ENCODE results near the gene SLC27A5. TPM values are rescaled to one million over a fixed set of nuclear protein-coding genes. Genes with fewer than 3 reads are reported as not detected.

Gene SLC27A5
- total RNA-seq, 1 donor from 2014 or later = 23.5 TPM

- intact Hi-C loops (cut with micrococcal nuclease) = no loop called here
- H3K4me3 Mint-ChIP-seq (ENCODE audit: low read depth) = no peak overlapping the region
- no peaks in the 10 kb centered on the region for H3K9me3 Mint-ChIP-seq
- H3K27ac Mint-ChIP-seq = no peak overlapping the region
- H3K36me3 Mint-ChIP-seq (ENCODE audit: low read depth) = peaks cover 7% of the 10 kb centered on the region
- DNase-seq (ENCODE audit: low spot score) = no peak
- H3K27me3 Mint-ChIP-seq (ENCODE audit: low read depth) = no peaks in the 10 kb centered on the region
- H3K4me1 Mint-ChIP-seq (ENCODE audit: low read depth) = peaks cover 2% of the 10 kb centered on the region
These were observed 29.4 kb downstream of the SLC27A5 start for GRCh38 chr19:58482372-58482771.

DNA sequence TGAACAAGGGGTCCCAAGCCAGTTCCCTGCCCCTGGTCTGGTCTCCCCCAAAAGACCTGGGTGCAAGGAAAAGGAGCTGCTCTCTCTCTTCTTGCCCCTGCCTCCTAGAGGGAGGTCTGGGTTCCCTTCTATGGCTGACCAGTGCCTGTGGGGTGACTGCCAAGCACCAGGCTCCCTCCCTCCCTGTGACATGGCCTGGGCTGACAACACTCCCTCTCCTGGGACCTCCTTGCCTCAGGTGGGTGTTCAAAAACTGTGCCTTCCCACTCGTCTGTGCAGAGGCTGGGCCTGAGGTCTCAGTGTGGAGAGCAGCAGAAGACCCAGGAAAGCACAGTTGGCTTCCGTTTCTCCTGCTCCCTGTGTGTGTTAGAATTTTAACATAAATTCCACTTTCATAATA is 31.0 kb downstream of the SLC27A5 start:
- peaks cover 7% of the 10 kb centered on the region for H3K36me3 Mint-ChIP-seq (ENCODE audit: low read depth)
- H3K4me3 Mint-ChIP-seq (ENCODE audit: low read depth) = no peak overlapping the region
- H3K27ac Mint-ChIP-seq = no peak overlapping the region
- DNase-seq (ENCODE audit: low spot score) = no peak
- no peaks in the 10 kb centered on the region for H3K9me3 Mint-ChIP-seq
- H3K4me1 Mint-ChIP-seq (ENCODE audit: low read depth) = peaks cover 7% of the 10 kb centered on the region
- H3K27me3 Mint-ChIP-seq (ENCODE audit: low read depth) = no peaks in the 10 kb centered on the region
- intact Hi-C loops (cut with micrococcal nuclease) = no loop called here

DNA sequence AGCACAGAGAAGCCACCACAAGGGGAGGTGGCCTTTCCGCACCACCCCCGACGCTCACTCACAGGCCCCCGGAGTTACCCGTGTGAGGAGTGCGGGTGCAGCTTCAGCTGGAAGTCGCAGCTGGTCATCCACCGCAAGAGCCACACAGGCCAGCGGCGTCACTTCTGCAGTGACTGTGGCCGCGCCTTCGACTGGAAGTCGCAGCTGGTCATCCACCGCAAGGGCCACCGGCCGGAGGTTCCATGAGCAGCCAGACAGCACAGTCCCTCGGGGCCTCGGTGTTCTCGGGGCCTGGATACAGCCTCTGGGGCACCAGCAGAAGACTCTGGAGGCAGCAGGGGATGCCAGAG is 31.3 kb downstream of the SLC27A5 start:
- H3K4me1 Mint-ChIP-seq (ENCODE audit: low read depth) = peaks cover 7% of the 10 kb centered on the region
- H3K27me3 Mint-ChIP-seq (ENCODE audit: low read depth) = no peaks in the 10 kb centered on the region

DNA sequence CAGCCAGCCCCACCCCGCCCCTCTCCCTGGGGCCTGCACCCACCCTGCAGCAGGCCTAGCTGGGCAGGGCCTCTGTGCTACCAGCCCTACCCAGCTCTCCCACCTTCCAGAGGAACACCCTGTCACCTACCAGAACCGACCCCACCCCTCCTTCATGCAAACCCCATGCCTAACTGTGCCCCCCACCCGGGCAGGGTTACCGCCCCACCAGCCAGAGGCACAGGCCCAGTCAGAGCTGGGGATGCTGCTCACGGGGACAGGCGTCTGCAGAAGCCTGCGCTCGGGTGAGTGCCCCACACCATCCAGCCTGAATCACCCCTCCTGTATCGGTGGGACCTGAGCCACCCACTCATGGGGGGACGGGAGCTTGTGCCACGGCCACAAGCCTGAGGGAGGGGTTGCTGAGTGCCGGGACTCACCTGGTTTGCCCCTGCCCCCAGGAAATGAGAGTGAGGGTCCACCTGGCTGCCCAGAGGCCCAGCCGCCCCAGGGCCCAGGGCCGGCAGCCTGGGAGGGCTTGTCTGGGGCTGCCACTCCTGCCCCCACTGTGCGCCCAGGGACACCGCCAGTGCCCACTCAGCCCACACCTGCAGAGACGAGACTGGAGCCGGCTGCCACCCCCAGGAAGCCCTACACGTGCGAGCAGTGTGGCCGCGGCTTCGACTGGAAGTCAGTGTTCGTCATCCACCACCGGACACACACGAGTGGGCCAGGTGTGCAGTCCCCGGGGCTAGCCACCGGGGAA is 31.9 kb downstream of the SLC27A5 start:
- Mint-ChIP-seq H3K4me1 (ENCODE audit: low read depth) (peaks cover 10% of the 10 kb centered on the region), H3K4me3 (ENCODE audit: low read depth) (no peak overlapping the region), H3K27ac (no peak overlapping the region), H3K27me3 (ENCODE audit: low read depth) (no peaks in the 10 kb centered on the region), H3K9me3 (no peaks in the 10 kb centered on the region), H3K36me3 (ENCODE audit: low read depth) (peaks cover 7% of the 10 kb centered on the region)
- DNase-seq (ENCODE audit: low spot score) = no peak
- intact Hi-C loops (cut with micrococcal nuclease) = no loop called here

More for the DNA sequence above, 31.3 kb downstream of the SLC27A5 start:
- DNase-seq (ENCODE audit: low spot score) = no peak
- peaks cover 7% of the 10 kb centered on the region for H3K36me3 Mint-ChIP-seq (ENCODE audit: low read depth)
- no peak overlapping the region for H3K4me3 Mint-ChIP-seq (ENCODE audit: low read depth)
- H3K27ac Mint-ChIP-seq = no peak overlapping the region
- intact Hi-C loops (cut with micrococcal nuclease) = no loop called here
- H3K9me3 Mint-ChIP-seq = no peaks in the 10 kb centered on the region

DNA sequence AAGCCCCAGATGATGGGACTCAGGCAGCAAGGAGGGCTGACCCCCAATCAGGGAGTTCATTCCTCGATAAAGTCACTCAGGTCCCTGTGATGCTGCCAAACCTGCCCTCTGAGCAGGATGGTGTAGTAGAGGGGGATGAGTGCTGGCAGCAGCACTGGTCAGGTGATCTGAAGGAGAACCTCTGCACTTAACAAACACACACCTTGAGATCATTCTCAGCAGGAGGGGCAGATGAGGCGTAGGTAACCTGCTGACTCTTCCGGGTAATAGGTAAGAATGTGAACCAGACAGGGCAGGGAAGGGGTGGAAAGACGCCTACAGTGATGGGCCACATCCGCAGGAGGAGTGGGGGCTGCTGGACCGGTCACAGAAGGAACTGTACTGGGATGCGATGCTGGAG is 32.5 kb downstream of the SLC27A5 start:
- DNase-seq (ENCODE audit: low spot score) = no peak
- Mint-ChIP-seq H3K9me3 (no peaks in the 10 kb centered on the region), H3K4me3 (ENCODE audit: low read depth) (no peak overlapping the region), H3K36me3 (ENCODE audit: low read depth) (peaks cover 7% of the 10 kb centered on the region), H3K27ac (no peak overlapping the region), H3K4me1 (ENCODE audit: low read depth) (peaks cover 14% of the 10 kb centered on the region), H3K27me3 (ENCODE audit: low read depth) (no peaks in the 10 kb centered on the region)
- intact Hi-C loops (cut with micrococcal nuclease) = no loop called here

DNA sequence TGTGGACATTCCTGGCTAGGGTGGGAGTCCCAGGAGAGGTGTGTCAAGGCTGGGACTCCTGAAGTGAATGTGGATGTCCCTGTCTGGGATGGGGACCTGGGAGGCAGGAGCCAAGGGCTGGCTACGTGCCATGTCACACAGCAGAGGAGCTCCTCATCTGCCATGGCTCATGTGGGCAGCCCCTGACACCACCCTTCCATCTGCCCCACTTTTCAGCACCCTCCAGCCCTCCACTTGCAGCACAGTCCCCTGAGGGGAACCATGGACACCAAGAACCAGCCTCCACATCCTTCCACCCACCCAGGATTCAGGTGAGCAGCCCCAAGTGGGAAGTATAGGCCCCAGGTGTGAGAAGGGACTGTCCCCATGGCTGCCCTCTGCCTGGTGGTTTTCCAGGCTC is 33.9 kb downstream of the SLC27A5 start:
- Mint-ChIP-seq H3K27ac (peak overlapping the region; percentile 17), H3K4me3 (ENCODE audit: low read depth) (peak overlapping the region; percentile 35), H3K9me3 (no peaks in the 10 kb centered on the region), H3K4me1 (ENCODE audit: low read depth) (peaks cover 18% of the 10 kb centered on the region), H3K36me3 (ENCODE audit: low read depth) (peaks cover 3% of the 10 kb centered on the region), H3K27me3 (ENCODE audit: low read depth) (no peaks in the 10 kb centered on the region)
- intact Hi-C loops (cut with micrococcal nuclease) = loop anchor here (2.0 kb wide), 3 partner anchors 27 to 97 kb away; partner anchors contain the start of genes ZNF324B, ZNF584 and ZNF837
- DNase-seq (ENCODE audit: low spot score) = no peak

- Mint-ChIP-seq H3K4me3 (ENCODE audit: low read depth) (peak overlapping the region; percentile 88), H3K27me3 (ENCODE audit: low read depth) (no peaks in the 10 kb centered on the region)
- DNase-seq (ENCODE audit: low spot score) = no peak
These were observed 34.7 kb downstream of the SLC27A5 start for GRCh38 chr19:58477130-58477529.

DNA sequence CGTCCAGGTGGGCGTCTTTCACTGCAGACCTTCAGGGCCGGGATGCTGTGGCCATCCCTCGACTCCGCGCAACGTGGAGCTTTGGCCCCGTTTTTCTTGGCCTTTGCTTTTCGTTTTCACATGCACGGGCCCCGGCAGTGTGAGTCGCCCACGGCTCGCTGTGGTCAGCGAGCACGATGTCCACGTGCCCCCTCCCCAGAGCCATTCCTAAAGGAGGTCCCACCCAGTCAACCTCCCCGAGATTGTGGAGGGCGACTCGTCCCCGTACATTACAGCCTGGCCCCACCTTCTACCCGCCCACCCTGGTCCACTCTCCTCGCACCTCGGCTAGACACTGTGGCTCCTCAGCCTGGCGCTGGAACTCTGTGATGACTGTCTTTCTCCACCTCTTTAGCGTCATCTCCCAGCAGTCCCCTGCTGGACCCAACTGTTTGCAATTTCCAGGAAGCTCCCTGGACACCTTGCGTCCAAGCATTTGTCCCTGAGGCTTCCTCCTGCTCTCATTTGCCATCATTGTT is 35.2 kb downstream of the SLC27A5 start:
- DNase-seq (ENCODE audit: low spot score) = no peak

More at GRCh38 chr19:58477130-58477529, 34.7 kb downstream of the SLC27A5 start:
- Mint-ChIP-seq H3K4me1 (ENCODE audit: low read depth) (peaks cover 18% of the 10 kb centered on the region), H3K27ac (peak overlapping the region; percentile 93), H3K9me3 (no peaks in the 10 kb centered on the region), H3K36me3 (ENCODE audit: low read depth) (peaks cover 11% of the 10 kb centered on the region)
- intact Hi-C loops (cut with micrococcal nuclease) = loop anchor here (2.0 kb wide), 3 partner anchors 26 to 96 kb away; partner anchors contain the start of genes ZNF324B, ZNF584 and ZNF837

DNA sequence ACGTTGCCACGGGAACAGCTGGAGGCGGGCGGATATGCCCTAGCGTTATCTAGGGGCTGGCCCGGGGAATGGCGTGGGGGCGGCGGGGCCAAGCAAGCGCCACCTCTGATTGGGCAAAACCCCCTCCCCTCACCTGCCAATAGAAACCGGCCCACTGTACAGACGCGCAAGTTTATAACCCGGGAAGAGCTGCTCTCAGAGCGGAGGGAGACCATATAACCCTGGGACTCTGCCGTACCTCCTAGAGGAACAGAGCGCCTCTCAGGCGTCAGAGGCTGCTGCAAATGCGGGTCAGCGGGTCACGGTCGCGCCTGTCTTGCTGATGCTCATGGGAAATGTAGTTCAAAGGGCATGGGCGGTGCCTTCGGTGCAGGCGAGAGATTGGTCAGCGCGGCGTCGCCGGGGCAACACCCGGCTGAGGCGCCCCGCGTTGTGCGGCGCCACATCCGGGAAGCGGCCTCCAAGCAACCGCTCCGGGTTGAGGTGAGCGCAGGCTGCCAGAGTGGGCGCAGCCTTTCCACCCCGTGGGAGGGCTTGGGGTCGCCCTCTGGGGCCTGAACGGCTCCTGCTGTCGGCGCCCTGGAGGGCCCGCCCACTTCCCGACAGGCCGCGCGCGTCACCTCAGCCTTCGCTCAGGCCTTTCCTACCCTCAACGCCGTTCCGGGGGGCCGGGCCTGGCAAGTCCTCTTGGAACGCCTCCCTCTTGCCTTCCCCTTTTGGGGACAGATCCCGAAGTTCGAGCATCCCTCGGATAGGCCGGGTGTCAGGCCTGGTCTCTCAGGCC is 35.9 kb downstream of the SLC27A5 start, which contains the start of gene ZNF446:
ZNF446 (plus strand) TSS at position 639 of the 784 bp plus-strand sequence. CDS start 867 bp downstream, outside the sequence.
- no peaks in the 10 kb centered on the region for H3K9me3 Mint-ChIP-seq
- peak within 1 kb of the TSS; percentile 88 for H3K4me3 Mint-ChIP-seq (ENCODE audit: low read depth)
- peak; percentile 97 for DNase-seq (ENCODE audit: low spot score)
- H3K36me3 Mint-ChIP-seq (ENCODE audit: low read depth) = peaks cover 16% of the 10 kb centered on the region
- H3K27ac Mint-ChIP-seq = peak within 1 kb of the TSS; percentile 99
- peaks cover 18% of the 10 kb centered on the region for H3K4me1 Mint-ChIP-seq (ENCODE audit: low read depth)
- no peaks in the 10 kb centered on the region for H3K27me3 Mint-ChIP-seq (ENCODE audit: low read depth)
- intact Hi-C loops (cut with micrococcal nuclease) = loop anchor here (1.0 to 2.0 kb wide), 7 partner anchors 9 to 95 kb away; partner anchors contain the start of genes ZBTB45, ZNF324, ZNF324B and ZNF584

More for the DNA sequence above, 35.2 kb downstream of the SLC27A5 start:
- peak overlapping the region; percentile 88 for H3K4me3 Mint-ChIP-seq (ENCODE audit: low read depth)
- intact Hi-C loops (cut with micrococcal nuclease) = loop anchor here (1.0 to 2.0 kb wide), 5 partner anchors 12 to 96 kb away; partner anchors contain the start of genes ZNF324B, ZNF584 and ZNF837
- peaks cover 16% of the 10 kb centered on the region for H3K36me3 Mint-ChIP-seq (ENCODE audit: low read depth)
- H3K9me3 Mint-ChIP-seq = no peaks in the 10 kb centered on the region
- no peaks in the 10 kb centered on the region for H3K27me3 Mint-ChIP-seq (ENCODE audit: low read depth)
- H3K4me1 Mint-ChIP-seq (ENCODE audit: low read depth) = peaks cover 18% of the 10 kb centered on the region
- H3K27ac Mint-ChIP-seq = peak overlapping the region; percentile 93

- peak overlapping the region; percentile 99 for H3K27ac Mint-ChIP-seq
- intact Hi-C loops (cut with micrococcal nuclease) = loop anchor here (1.0 kb wide), 2 partner anchors 8 to 44 kb away; partner anchors contain the start of genes ZBTB45 and ZNF324
- peaks cover 22% of the 10 kb centered on the region for H3K36me3 Mint-ChIP-seq (ENCODE audit: low read depth)
- H3K4me1 Mint-ChIP-seq (ENCODE audit: low read depth) = peaks cover 18% of the 10 kb centered on the region
- H3K4me3 Mint-ChIP-seq (ENCODE audit: low read depth) = peak overlapping the region; percentile 88
- no peak for DNase-seq (ENCODE audit: low spot score)
- H3K27me3 Mint-ChIP-seq (ENCODE audit: low read depth) = no peaks in the 10 kb centered on the region
- no peaks in the 10 kb centered on the region for H3K9me3 Mint-ChIP-seq
These were observed 36.6 kb downstream of the SLC27A5 start for GRCh38 chr19:58474997-58475713.

DNA sequence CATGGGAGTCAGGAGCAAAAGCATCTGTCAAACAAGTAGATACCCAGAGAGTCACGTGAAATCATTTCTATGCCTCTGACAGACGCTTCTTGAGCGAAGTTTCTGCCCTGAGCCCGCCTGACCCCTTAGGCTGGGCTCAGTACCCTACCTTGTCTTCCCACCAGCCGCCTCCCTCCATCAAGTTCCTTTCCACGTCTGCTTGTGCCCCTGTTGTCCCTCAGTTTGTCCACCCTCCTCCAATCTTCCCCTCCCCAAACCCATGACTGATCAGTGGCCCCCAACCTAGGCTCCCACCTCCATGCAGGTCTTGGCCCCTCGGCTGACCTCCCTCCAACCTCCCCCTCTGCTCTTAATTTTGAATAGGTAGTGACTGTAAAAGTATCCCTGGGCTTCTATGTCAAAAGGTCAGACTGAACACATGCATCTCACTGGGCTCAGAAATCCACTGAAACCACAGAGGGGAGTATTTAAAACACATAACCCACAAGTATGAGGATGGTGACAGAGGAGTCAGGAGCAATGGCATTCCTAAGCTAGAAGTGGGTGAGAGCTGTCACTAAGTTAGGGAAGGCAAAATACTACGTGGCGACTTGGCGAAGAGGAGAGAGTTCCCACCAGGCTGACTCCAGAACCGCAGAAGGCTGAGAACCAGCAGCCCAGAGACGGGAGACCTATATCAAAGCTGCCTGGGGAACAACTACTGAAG is 37.3 kb downstream of the SLC27A5 start:
- no peaks in the 10 kb centered on the region for H3K9me3 Mint-ChIP-seq
- intact Hi-C loops (cut with micrococcal nuclease) = no loop called here
- H3K27ac Mint-ChIP-seq = peak overlapping the region; percentile 58
- peaks cover 27% of the 10 kb centered on the region for H3K36me3 Mint-ChIP-seq (ENCODE audit: low read depth)
- H3K4me3 Mint-ChIP-seq (ENCODE audit: low read depth) = peak overlapping the region; percentile 35
- H3K4me1 Mint-ChIP-seq (ENCODE audit: low read depth) = peaks cover 18% of the 10 kb centered on the region
- no peak for DNase-seq (ENCODE audit: low spot score)
- no peaks in the 10 kb centered on the region for H3K27me3 Mint-ChIP-seq (ENCODE audit: low read depth)
